K562 (cell line): Measurements from ENCODE around the gene ATP2A3.

Source experiments
- BHLHE40 ChIP-seq: IDR thresholded peaks from 2 replicates; pipeline ENCODE4 v1.6.1; 2011; ENCODE audit warnings: low read length, improper control_type of control experiment
- CTCF ChIP-seq, 3 experiments: IDR thresholded peaks in 2 of 3; conservative IDR thresholded peaks in 1 of 3; 2 replicates each; pipeline ENCODE4 v1.5.1; 2011 to 2012; ENCODE audit warnings: low read length in 3 of 3, mild to moderate bottlenecking in 3 of 3, control low read depth in 2 of 3, improper control_type of control experiment in 1 of 3, inconsistent platforms in 1 of 3, low read depth in 1 of 3, mixed read lengths in 1 of 3, moderate library complexity in 1 of 3; ENCODE audit not compliant: insufficient read depth in 2 of 3
- MYC ChIP-seq, 2 experiments: fragments of 250-450 bp in 1 of 2; sonication (Bioruptor Pico) in 1 of 2; IDR thresholded peaks; 2 replicates each; pipeline versions ENCODE4 v1.5.1 to v1.6.1; 2012 to 2021; ENCODE audit warnings: low read depth in 2 of 2, borderline replicate concordance in 1 of 2, improper control_type of control experiment in 1 of 2, low read length in 1 of 2, mild to moderate bottlenecking in 1 of 2, moderate library complexity in 1 of 2
- POLR2AphosphoS5 ChIP-seq: IDR thresholded peaks from 2 replicates; pipeline ENCODE4 v1.6.1; 2011; ENCODE audit warnings: mild to moderate bottlenecking, low read depth, low read length, moderate library complexity; ENCODE audit not compliant: control insufficient read depth, insufficient read depth
- PPARD ChIP-seq: fragments of 250-450 bp; sonication (Bioruptor Pico); IDR thresholded peaks from 2 replicates; pipeline ENCODE4 v1.8.0; 2022; ENCODE audit warnings: inconsistent platforms, mild to moderate bottlenecking, moderate library complexity
- RAD21 ChIP-seq, 2 experiments: fragments of 250-450 bp in 1 of 2; fragments of 450-650 bp in 1 of 2; sonication (Bioruptor Pico) in 1 of 2; formaldehyde crosslinking in 1 of 2; IDR thresholded peaks in 1 of 2; conservative IDR thresholded peaks in 1 of 2; 2 replicates each; pipeline versions ENCODE4 v1.4.0 to v1.8.0; 2020 to 2022; ENCODE audit warnings: mild to moderate bottlenecking in 2 of 2, moderate library complexity in 1 of 2
- SRSF7 ChIP-seq: fragments of 200-400 bp; formaldehyde crosslinking; optimal IDR thresholded peaks from 2 replicates; pipeline ENCODE3; 2017; ENCODE audit warnings: mild to moderate bottlenecking, low read depth, low read length
- ZNF717 ChIP-seq: fragments of 250-450 bp; sonication (Bioruptor Pico); IDR thresholded peaks from 2 replicates; pipeline ENCODE4 v1.5.0; 2021
- TF ChIP-seq, protein P1 (sequence below), 2 experiments: fragments of 450-650 bp in 1 of 2; IDR thresholded peaks; 2 replicates each; pipeline ENCODE4 v1.6.1; 2011 to 2017; ENCODE audit warnings: low read depth in 2 of 2, antibody characterized with exemption in 1 of 2, borderline replicate concordance in 1 of 2, low read length in 1 of 2, mild to moderate bottlenecking in 1 of 2, mixed read lengths in 1 of 2; ENCODE audit not compliant: control insufficient read depth in 1 of 2
- TF ChIP-seq, protein P2 (sequence below): fragments of 200-400 bp; formaldehyde crosslinking; IDR thresholded peaks from 2 replicates; pipeline ENCODE4 v1.6.1; 2017; ENCODE audit warnings: mild to moderate bottlenecking, low read depth, low read length, moderate library complexity
- TF ChIP-seq, protein P3 (sequence below), 2 experiments: fragments of 450-650 bp; formaldehyde crosslinking in 1 of 2; IDR thresholded peaks; 2 replicates each; pipeline versions ENCODE4 v1.4.0 to v1.6.1; 2014 to 2020; ENCODE audit warnings: mild to moderate bottlenecking in 2 of 2, borderline replicate concordance in 1 of 2, low read depth in 1 of 2

DNA sequence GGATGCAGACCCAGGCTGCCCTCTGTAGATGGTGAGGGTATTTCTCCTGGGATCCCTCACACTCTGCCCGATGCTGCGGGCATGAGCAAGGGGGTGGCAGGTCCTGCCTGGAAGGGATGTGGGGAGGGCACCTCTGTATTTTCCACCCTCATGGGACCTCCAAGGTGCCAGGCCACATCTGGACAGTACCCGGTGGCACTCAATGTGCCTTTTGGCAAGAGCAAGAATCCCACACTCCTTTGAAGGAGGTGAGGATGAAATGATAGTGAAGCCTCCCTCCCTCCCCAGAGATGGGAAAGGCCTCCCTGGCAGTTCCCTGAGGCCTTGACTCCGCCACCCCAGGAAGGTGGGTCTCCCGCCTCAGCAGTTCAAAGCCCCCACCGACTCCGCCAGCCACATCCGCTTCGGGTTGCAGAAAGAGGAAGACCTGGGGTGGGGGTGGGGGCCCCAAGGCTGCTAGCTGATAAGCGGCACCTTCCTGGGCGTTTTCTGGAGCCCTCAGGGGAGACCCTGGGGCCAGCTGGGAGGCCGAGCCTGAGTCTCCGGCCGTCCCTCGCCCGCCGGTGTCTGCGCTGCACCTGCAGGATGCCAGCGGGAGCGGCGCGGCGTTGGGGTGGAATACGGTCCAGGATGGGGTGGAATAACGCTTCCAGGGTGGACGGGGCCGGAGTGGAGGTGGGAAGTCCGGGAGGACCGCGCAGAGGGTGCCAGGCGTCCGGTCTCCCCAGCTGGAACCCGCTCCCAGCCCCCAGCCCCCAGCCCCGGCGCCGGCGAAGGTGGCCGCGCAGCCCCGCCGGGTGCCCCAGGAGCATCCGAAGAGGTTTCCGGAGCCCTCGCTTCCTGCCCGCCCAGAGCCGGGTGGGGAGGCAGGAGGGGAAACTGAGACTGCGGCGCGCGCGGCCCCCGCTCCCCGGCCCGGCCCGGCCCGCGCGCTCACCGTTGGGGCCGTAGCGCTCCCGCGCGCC is 718 bp downstream of the ATP2A3 start:
- no peak for TF ChIP-seq SRSF7
- no peak for TF ChIP-seq CTCF (IDR thresholded peaks at IDR 0.05 in 2 of 3, conservative IDR thresholded peaks at IDR 0.05 in 1 of 3; ENCODE audit: insufficient read depth in 2 of 3, low read depth in 1 of 3, low read length in 3 of 3)
- TF ChIP-seq POLR2AphosphoS5, result no peak
- TF ChIP-seq, protein P1, sequence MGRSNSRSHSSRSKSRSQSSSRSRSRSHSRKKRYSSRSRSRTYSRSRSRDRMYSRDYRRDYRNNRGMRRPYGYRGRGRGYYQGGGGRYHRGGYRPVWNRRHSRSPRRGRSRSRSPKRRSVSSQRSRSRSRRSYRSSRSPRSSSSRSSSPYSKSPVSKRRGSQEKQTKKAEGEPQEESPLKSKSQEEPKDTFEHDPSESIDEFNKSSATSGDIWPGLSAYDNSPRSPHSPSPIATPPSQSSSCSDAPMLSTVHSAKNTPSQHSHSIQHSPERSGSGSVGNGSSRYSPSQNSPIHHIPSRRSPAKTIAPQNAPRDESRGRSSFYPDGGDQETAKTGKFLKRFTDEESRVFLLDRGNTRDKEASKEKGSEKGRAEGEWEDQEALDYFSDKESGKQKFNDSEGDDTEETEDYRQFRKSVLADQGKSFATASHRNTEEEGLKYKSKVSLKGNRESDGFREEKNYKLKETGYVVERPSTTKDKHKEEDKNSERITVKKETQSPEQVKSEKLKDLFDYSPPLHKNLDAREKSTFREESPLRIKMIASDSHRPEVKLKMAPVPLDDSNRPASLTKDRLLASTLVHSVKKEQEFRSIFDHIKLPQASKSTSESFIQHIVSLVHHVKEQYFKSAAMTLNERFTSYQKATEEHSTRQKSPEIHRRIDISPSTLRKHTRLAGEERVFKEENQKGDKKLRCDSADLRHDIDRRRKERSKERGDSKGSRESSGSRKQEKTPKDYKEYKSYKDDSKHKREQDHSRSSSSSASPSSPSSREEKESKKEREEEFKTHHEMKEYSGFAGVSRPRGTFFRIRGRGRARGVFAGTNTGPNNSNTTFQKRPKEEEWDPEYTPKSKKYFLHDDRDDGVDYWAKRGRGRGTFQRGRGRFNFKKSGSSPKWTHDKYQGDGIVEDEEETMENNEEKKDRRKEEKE (IDR thresholded peaks at IDR 0.05; ENCODE audit: borderline replicate concordance in 1 of 2, control insufficient read depth in 1 of 2, low read depth in 2 of 2, low read length in 1 of 2), result no peak
- TF ChIP-seq MYC (IDR thresholded peaks at IDR 0.05; ENCODE audit: low read depth, low read length), result no peak
- TF ChIP-seq MYC (CRISPR knock-in tag; IDR thresholded peaks at IDR 0.05; ENCODE audit: borderline replicate concordance, low read depth), result no peak
- TF ChIP-seq RAD21 (CRISPR knock-in tag; conservative IDR thresholded peaks at IDR 0.05 in 1 of 2, IDR thresholded peaks at IDR 0.05 in 1 of 2), result no peak
- TF ChIP-seq, protein P2, sequence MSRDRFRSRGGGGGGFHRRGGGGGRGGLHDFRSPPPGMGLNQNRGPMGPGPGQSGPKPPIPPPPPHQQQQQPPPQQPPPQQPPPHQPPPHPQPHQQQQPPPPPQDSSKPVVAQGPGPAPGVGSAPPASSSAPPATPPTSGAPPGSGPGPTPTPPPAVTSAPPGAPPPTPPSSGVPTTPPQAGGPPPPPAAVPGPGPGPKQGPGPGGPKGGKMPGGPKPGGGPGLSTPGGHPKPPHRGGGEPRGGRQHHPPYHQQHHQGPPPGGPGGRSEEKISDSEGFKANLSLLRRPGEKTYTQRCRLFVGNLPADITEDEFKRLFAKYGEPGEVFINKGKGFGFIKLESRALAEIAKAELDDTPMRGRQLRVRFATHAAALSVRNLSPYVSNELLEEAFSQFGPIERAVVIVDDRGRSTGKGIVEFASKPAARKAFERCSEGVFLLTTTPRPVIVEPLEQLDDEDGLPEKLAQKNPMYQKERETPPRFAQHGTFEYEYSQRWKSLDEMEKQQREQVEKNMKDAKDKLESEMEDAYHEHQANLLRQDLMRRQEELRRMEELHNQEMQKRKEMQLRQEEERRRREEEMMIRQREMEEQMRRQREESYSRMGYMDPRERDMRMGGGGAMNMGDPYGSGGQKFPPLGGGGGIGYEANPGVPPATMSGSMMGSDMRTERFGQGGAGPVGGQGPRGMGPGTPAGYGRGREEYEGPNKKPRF, result no peak
- TF ChIP-seq PPARD, result no peak
- no peak for TF ChIP-seq ZNF717 (CRISPR knock-in tag)
- no peak for TF ChIP-seq BHLHE40
- TF ChIP-seq, protein P3, sequence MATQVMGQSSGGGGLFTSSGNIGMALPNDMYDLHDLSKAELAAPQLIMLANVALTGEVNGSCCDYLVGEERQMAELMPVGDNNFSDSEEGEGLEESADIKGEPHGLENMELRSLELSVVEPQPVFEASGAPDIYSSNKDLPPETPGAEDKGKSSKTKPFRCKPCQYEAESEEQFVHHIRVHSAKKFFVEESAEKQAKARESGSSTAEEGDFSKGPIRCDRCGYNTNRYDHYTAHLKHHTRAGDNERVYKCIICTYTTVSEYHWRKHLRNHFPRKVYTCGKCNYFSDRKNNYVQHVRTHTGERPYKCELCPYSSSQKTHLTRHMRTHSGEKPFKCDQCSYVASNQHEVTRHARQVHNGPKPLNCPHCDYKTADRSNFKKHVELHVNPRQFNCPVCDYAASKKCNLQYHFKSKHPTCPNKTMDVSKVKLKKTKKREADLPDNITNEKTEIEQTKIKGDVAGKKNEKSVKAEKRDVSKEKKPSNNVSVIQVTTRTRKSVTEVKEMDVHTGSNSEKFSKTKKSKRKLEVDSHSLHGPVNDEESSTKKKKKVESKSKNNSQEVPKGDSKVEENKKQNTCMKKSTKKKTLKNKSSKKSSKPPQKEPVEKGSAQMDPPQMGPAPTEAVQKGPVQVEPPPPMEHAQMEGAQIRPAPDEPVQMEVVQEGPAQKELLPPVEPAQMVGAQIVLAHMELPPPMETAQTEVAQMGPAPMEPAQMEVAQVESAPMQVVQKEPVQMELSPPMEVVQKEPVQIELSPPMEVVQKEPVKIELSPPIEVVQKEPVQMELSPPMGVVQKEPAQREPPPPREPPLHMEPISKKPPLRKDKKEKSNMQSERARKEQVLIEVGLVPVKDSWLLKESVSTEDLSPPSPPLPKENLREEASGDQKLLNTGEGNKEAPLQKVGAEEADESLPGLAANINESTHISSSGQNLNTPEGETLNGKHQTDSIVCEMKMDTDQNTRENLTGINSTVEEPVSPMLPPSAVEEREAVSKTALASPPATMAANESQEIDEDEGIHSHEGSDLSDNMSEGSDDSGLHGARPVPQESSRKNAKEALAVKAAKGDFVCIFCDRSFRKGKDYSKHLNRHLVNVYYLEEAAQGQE (IDR thresholded peaks at IDR 0.05; ENCODE audit: borderline replicate concordance), result no peak
- TF ChIP-seq, protein P3 (CRISPR knock-in tag; IDR thresholded peaks at IDR 0.05; ENCODE audit: low read depth), result no peak
